Mesothelial cell of epicardium (in vitro differentiated cells): Measurements from ENCODE around the gene KPNA4. TPM values are rescaled to one million over a fixed set of nuclear protein-coding genes. Genes with fewer than 3 reads are reported as not detected.

Source experiments
- DNase-seq, 2 experiments: peaks; one replicate each; pipeline ENCODE4 v3.0.0; 2021; ENCODE audit warnings: low spot score in 2 of 2; ENCODE audit not compliant: unreplicated experiment in 2 of 2
- H3K27ac Mint-ChIP-seq: 2 replicates; pipeline ENCODE4 v1.8.0; 2021; ENCODE audit warnings: mixed read lengths
- H3K27me3 Mint-ChIP-seq: 2 replicates; pipeline ENCODE4 v1.8.0; 2021; ENCODE audit warnings: low read depth, mixed read lengths
- H3K36me3 Mint-ChIP-seq: 2 replicates; pipeline ENCODE4 v1.8.0; 2021; ENCODE audit warnings: mixed read lengths
- H3K4me1 Mint-ChIP-seq: 2 replicates; pipeline ENCODE4 v1.8.0; 2021; ENCODE audit warnings: mixed read lengths
- H3K4me3 Mint-ChIP-seq: 2 replicates; pipeline ENCODE4 v1.8.0; 2021; ENCODE audit warnings: mild to moderate bottlenecking, moderate library complexity, mixed read lengths
- H3K9me3 Mint-ChIP-seq: 2 replicates; pipeline ENCODE4 v1.8.0; 2021; ENCODE audit warnings: mixed read lengths
- CTCF ChIP-seq: fragments of 200-600 bp; sonication (generic); IDR thresholded peaks from one replicate; pipeline ENCODE4 v1.5.0; 2021; ENCODE audit warnings: antibody characterized with exemption; ENCODE audit not compliant: unreplicated experiment
- total RNA-seq: library from RNA; stranded (reverse); gene quantifications from 3 replicates; pipeline ENCODE4 v1.2.1, GENCODE V29; 2021

The KPNA4 gene
- total RNA-seq, 1 donor from 2014 or later = 61.1 TPM

GRCh38 chr3:160475884-160476283, 89.5 kb downstream of the KPNA4 start:
- H3K36me3 Mint-ChIP-seq = no peaks in the 10 kb centered on the region
- no peak overlapping the region for H3K27ac Mint-ChIP-seq
- no peaks in the 10 kb centered on the region for H3K9me3 Mint-ChIP-seq
- no peaks in the 10 kb centered on the region for H3K27me3 Mint-ChIP-seq
- no peak for DNase-seq
- H3K4me3 Mint-ChIP-seq = no peak overlapping the region
- TF ChIP-seq CTCF = no peak
- peaks cover 9% of the 10 kb centered on the region for H3K4me1 Mint-ChIP-seq

- Mint-ChIP-seq H3K27ac (no peak overlapping the region), H3K36me3 (no peaks in the 10 kb centered on the region), H3K27me3 (no peaks in the 10 kb centered on the region), H3K4me1 (peaks cover 9% of the 10 kb centered on the region), H3K4me3 (no peak overlapping the region), H3K9me3 (no peaks in the 10 kb centered on the region)
- no peak for DNase-seq
- TF ChIP-seq CTCF = no peak
Observed at GRCh38 chr3:160475153-160475552, 90.2 kb downstream of the KPNA4 start.

GRCh38 chr3:160474416-160474838, 90.9 kb downstream of the KPNA4 start:
- Mint-ChIP-seq H3K27me3 (no peaks in the 10 kb centered on the region), H3K9me3 (peaks cover 6% of the 10 kb centered on the region), H3K36me3 (peaks cover 5% of the 10 kb centered on the region), H3K4me1 (peaks cover 9% of the 10 kb centered on the region), H3K27ac (no peak overlapping the region), H3K4me3 (no peak overlapping the region)
- DNase-seq = no peak
- no peak for TF ChIP-seq CTCF

- no peak for TF ChIP-seq CTCF
- Mint-ChIP-seq H3K27me3 (no peaks in the 10 kb centered on the region), H3K4me1 (peaks cover 9% of the 10 kb centered on the region), H3K36me3 (peaks cover 5% of the 10 kb centered on the region), H3K27ac (no peak overlapping the region), H3K9me3 (peaks cover 11% of the 10 kb centered on the region), H3K4me3 (no peak overlapping the region)
- DNase-seq = no peak
Observed at GRCh38 chr3:160473978-160474377, 91.4 kb downstream of the KPNA4 start.

- Mint-ChIP-seq H3K36me3 (peaks cover 5% of the 10 kb centered on the region), H3K4me3 (no peak overlapping the region), H3K4me1 (peaks cover 8% of the 10 kb centered on the region), H3K9me3 (peaks cover 13% of the 10 kb centered on the region), H3K27me3 (no peaks in the 10 kb centered on the region), H3K27ac (no peak overlapping the region)
- TF ChIP-seq CTCF = no peak
- no peak for DNase-seq
Observed at GRCh38 chr3:160473221-160473620, 92.2 kb downstream of the KPNA4 start.

- peaks cover 13% of the 10 kb centered on the region for H3K9me3 Mint-ChIP-seq
- DNase-seq = no peak
- H3K27ac Mint-ChIP-seq = no peak overlapping the region
- peaks cover 5% of the 10 kb centered on the region for H3K36me3 Mint-ChIP-seq
- H3K27me3 Mint-ChIP-seq = no peaks in the 10 kb centered on the region
- no peak for TF ChIP-seq CTCF
- H3K4me3 Mint-ChIP-seq = no peak overlapping the region
- H3K4me1 Mint-ChIP-seq = peaks cover 3% of the 10 kb centered on the region
Observed at GRCh38 chr3:160472344-160472743, 93.0 kb downstream of the KPNA4 start.
